H1 (cell line): ENCODE data around the gene C3orf62. TPM values are rescaled to one million over a fixed set of nuclear protein-coding genes. Genes with fewer than 3 reads are reported as not detected.

Experiments
- ATF3 ChIP-seq: IDR thresholded peaks from 2 replicates; pipeline ENCODE4 v1.6.1; 2011; ENCODE audit warnings: low read depth, mild to moderate bottlenecking, low read length; ENCODE audit not compliant: insufficient read depth
- CHD7 ChIP-seq: fragments of 300-600 bp; sonication (generic); IDR thresholded peaks from 2 replicates; pipeline ENCODE4 v1.7.1; 2012; ENCODE audit warnings: low read length, moderate library complexity, mild to moderate bottlenecking, inconsistent platforms; ENCODE audit not compliant: insufficient replicate concordance
- FOSL1 ChIP-seq: IDR thresholded peaks from 2 replicates; pipeline ENCODE4 v1.6.1; 2011; ENCODE audit warnings: mild to moderate bottlenecking, low read depth, low read length, moderate library complexity; ENCODE audit not compliant: insufficient read depth
- GTF2F1 ChIP-seq: IDR thresholded peaks from 2 replicates; pipeline ENCODE4 v1.6.1; 2012; ENCODE audit warnings: low read depth, low read length, improper control_type of control experiment, borderline replicate concordance
- JUND ChIP-seq: IDR thresholded peaks from 2 replicates; pipeline ENCODE4 v1.6.1; 2011; ENCODE audit warnings: mild to moderate bottlenecking, improper control_type of control experiment, low read length
- KDM1A ChIP-seq: fragments of 200-600, 300-600 bp; sonication (generic); IDR thresholded peaks from 2 replicates; pipeline ENCODE4 v1.7.1; 2016; ENCODE audit warnings: mild to moderate bottlenecking, low read length, borderline replicate concordance
- NRF1 ChIP-seq: IDR thresholded peaks from 2 replicates; pipeline ENCODE4 v1.6.1; 2011; ENCODE audit warnings: mild to moderate bottlenecking, low read depth, low read length, improper control_type of control experiment
- SIN3A ChIP-seq, 2 experiments: IDR thresholded peaks in 1 of 2; conservative IDR thresholded peaks in 1 of 2; 2 replicates each; pipeline ENCODE4 v1.6.1; 2011 to 2012; ENCODE audit warnings: low read length in 2 of 2, improper control_type of control experiment in 1 of 2, low read depth in 1 of 2, mild to moderate bottlenecking in 1 of 2
- SUZ12 ChIP-seq: fragments of 200-600 bp; sonication (generic); IDR thresholded peaks from 2 replicates; pipeline ENCODE4 v1.6.1; 2012; ENCODE audit warnings: mild to moderate bottlenecking, inconsistent platforms, low read length, moderate library complexity, mixed read lengths
- TBP ChIP-seq: IDR thresholded peaks from 2 replicates; pipeline ENCODE4 v1.6.1; 2011; ENCODE audit warnings: low read depth, low read length, improper control_type of control experiment
- TCF12 ChIP-seq: IDR thresholded peaks from 2 replicates; pipeline ENCODE4 v1.6.1; 2011; ENCODE audit warnings: low read depth, mild to moderate bottlenecking, low read length
- polyA plus RNA-seq, 7 experiments: library from polyadenylated mRNA; depleted of rRNA in 3 of 7; stranded (reverse) in 5 of 7; unstranded in 2 of 7; fragments of >200 nt in 5 of 7; fragments of 200-250 nt in 2 of 7; gene quantifications; 1 replicate in 5 of 7; 2 replicates in 1 of 7; 4 replicates in 1 of 7; pipeline versions ENCODE4 v1.2.1 to v1.2.3, GENCODE V29; 2011 to 2013; ENCODE audit warnings: missing spikeins in 2 of 7, mixed read lengths in 2 of 7
- total RNA-seq: library from RNA; stranded (reverse); fragmentation: NEBNext Ultra II Directional; extraction: Animal tissue kit (Norgen Biotek cat#: 25700); gene quantifications from 2 replicates; pipeline ENCODE4 v1.2.1, GENCODE V29; 2021

C3orf62 gene
- total and polyA plus RNA-seq, 2 of the 8 experiments (the other 6 are each of a cell fraction or from before 2014, with no cell fraction given) = 1.1 to 3.0 TPM

- no peak for TF ChIP-seq CHD7
- no peak for TF ChIP-seq JUND
- no peak for TF ChIP-seq TBP
- no peak for TF ChIP-seq SIN3A (conservative IDR thresholded peaks at IDR 0.05 in 1 of 2, IDR thresholded peaks at IDR 0.05 in 1 of 2; ENCODE audit: low read depth in 1 of 2, low read length in 2 of 2)
- no peak for TF ChIP-seq NRF1
- TF ChIP-seq SUZ12 = no peak
- TF ChIP-seq FOSL1 = no peak
- TF ChIP-seq GTF2F1 = no peak
- no peak for TF ChIP-seq ATF3
- TF ChIP-seq TCF12 = no peak
- no peak for TF ChIP-seq KDM1A
These were observed 7.0 kb upstream of the C3orf62 start (continued) for GRCh38 chr3:49283997-49284396.
